ENCODE measurements around the gene TUT7. TPM values are rescaled to one million over a fixed set of nuclear protein-coding genes. Genes with fewer than 3 reads are reported as not detected.
"Not testable (repeated sequence)": the region's sequence is repeated elsewhere in the genome, so short reads cannot be mapped to it uniquely, and the experiment has no call there.

TUT7 gene, protein sequence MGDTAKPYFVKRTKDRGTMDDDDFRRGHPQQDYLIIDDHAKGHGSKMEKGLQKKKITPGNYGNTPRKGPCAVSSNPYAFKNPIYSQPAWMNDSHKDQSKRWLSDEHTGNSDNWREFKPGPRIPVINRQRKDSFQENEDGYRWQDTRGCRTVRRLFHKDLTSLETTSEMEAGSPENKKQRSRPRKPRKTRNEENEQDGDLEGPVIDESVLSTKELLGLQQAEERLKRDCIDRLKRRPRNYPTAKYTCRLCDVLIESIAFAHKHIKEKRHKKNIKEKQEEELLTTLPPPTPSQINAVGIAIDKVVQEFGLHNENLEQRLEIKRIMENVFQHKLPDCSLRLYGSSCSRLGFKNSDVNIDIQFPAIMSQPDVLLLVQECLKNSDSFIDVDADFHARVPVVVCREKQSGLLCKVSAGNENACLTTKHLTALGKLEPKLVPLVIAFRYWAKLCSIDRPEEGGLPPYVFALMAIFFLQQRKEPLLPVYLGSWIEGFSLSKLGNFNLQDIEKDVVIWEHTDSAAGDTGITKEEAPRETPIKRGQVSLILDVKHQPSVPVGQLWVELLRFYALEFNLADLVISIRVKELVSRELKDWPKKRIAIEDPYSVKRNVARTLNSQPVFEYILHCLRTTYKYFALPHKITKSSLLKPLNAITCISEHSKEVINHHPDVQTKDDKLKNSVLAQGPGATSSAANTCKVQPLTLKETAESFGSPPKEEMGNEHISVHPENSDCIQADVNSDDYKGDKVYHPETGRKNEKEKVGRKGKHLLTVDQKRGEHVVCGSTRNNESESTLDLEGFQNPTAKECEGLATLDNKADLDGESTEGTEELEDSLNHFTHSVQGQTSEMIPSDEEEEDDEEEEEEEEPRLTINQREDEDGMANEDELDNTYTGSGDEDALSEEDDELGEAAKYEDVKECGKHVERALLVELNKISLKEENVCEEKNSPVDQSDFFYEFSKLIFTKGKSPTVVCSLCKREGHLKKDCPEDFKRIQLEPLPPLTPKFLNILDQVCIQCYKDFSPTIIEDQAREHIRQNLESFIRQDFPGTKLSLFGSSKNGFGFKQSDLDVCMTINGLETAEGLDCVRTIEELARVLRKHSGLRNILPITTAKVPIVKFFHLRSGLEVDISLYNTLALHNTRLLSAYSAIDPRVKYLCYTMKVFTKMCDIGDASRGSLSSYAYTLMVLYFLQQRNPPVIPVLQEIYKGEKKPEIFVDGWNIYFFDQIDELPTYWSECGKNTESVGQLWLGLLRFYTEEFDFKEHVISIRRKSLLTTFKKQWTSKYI (N-terminal part only)
- total RNA-seq (2014; rRNA removed; shearing (Covaris generic)), result 35.2 and 37.2 TPM in 2 replicates

DNA sequence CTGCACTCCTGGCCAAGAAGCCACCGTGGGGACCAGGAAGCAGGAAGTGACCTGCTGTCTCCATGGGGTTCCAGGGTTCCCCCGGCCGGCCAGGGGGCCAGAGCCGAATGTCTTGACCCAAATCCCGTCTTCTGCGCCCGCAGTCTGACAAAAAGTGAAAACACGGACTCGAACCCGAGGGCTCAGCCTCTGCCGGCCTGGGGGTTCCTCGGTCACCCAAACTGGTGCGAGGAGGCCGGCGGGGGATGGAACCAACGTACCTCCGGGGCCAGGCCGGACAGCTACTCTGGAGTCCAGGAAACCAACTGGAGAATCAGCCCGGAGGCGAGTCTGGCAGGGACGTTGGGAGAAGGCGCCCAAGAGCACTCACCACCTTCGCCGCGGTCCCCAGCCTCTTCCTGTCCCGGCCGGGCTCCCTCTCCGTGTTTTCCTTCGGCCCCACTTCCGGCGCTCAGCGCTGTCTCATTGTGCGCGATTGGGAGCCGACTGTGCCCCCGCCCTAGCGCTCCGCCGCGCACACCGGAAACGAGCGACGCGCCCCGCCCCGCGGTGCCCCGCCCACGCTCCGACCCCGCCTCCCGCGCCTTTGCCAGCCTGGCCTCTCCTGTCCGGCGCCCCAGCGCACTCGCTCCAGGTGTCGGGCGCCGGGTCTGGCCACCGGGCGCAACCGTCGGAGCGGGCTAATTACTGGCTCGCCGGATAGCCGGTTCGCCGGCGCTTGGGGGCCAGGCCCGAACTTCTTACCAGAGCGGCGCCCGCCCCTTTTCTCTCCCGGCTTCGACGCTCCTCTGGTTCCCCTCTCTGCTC lies at the start of gene TUT7:
Gene TUT7 (minus strand): TSS at position 400 of the 807 bp plus-strand sequence. CDS start 1,211 bp downstream, outside the sequence.
- Histone ChIP-seq H3K36me3 (no peaks in the 10 kb centered on the region), H3K27ac (peak within 1 kb of the TSS; percentile 60), H3K9me3 (replicated peaks) (no peaks in the 10 kb centered on the region), H3K4me1 (peaks cover 19% of the 10 kb centered on the region), H3K4me3 (peak within 1 kb of the TSS; percentile 73), H3K27me3 (no peaks in the 10 kb centered on the region)
- DNase-seq, result peak; percentile 98 to 99

- DNase-seq, result no peak
These were observed 48.4 kb upstream of the TUT7 start for GRCh38 chr9:86402591-86402990.

GRCh38 chr9:86396412-86396811 lies 42.2 kb upstream of the TUT7 start:
- no peaks in the 10 kb centered on the region for H3K27me3 ChIP-seq
- peaks cover 19% of the 10 kb centered on the region for H3K9me3 ChIP-seq (replicated peaks)
- H3K36me3 ChIP-seq, result no peaks in the 10 kb centered on the region
- no peak overlapping the region for H3K27ac ChIP-seq
- H3K4me3 ChIP-seq, result no peak overlapping the region
- no peak for DNase-seq
- no peaks in the 10 kb centered on the region; the same call in 1 of the 2 replicates for H3K4me1 ChIP-seq

More at GRCh38 chr9:86402591-86402990, 48.4 kb upstream of the TUT7 start:
- peaks cover 19% of the 10 kb centered on the region for H3K4me1 ChIP-seq
- H3K36me3 ChIP-seq, result no peaks in the 10 kb centered on the region
- H3K27me3 ChIP-seq, result no peaks in the 10 kb centered on the region
- H3K4me3 ChIP-seq, result no peak overlapping the region
- H3K27ac ChIP-seq, result no peak overlapping the region
- peaks cover 3% of the 10 kb centered on the region; the same call in 1 of the 2 replicates for H3K9me3 ChIP-seq (replicated peaks)

GRCh38 chr9:86390184-86390583 lies 36.0 kb upstream of the TUT7 start:
- H3K27me3 ChIP-seq, H3K4me1 ChIP-seq, H3K36me3 ChIP-seq, H3K4me3 ChIP-seq, DNase-seq, H3K27ac ChIP-seq: not testable (repeated sequence)
- peaks cover 18% of the 10 kb centered on the region for H3K9me3 ChIP-seq (replicated peaks)

- no peak for DNase-seq
- H3K9me3 ChIP-seq (replicated peaks), result peaks cover 13% of the 10 kb centered on the region
- H3K27ac ChIP-seq, result no peak overlapping the region
- no peaks in the 10 kb centered on the region for H3K36me3 ChIP-seq
- H3K4me3 ChIP-seq, result no peak overlapping the region
- H3K27me3 ChIP-seq, result no peaks in the 10 kb centered on the region
- H3K4me1 ChIP-seq, result no peaks in the 10 kb centered on the region
These were observed 35.4 kb upstream of the TUT7 start for GRCh38 chr9:86389628-86390027.

DNA sequence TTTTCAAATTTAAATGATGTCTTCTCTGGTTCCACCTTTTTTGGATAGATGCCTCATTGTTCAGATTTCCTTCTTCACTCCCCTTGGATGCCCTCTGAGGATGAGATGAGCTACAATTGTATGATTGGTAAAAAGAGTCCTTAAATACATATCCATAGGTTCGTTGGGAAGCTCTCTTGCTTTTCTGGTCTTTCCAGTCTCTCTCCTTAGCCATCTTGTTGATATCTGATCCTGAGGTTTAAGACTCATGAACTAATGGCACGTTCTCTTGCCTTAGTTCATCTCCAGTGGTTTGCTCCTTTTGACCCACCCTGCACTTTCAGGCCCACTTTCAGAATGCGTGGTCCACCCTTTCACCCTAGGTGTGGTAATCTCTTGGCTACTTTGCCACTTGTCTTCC lies 33.2 kb upstream of the TUT7 start:
- H3K27ac ChIP-seq, result no peak overlapping the region
- no peaks in the 10 kb centered on the region for H3K27me3 ChIP-seq
- peaks cover 6% of the 10 kb centered on the region for H3K9me3 ChIP-seq (replicated peaks)
- H3K36me3 ChIP-seq, result no peaks in the 10 kb centered on the region
- H3K4me1 ChIP-seq, result no peaks in the 10 kb centered on the region
- DNase-seq, result no peak
- H3K4me3 ChIP-seq, result no peak overlapping the region

- H3K27ac ChIP-seq; DNase-seq; H3K9me3 ChIP-seq (replicated peaks); H3K4me3 ChIP-seq; H3K27me3 ChIP-seq; H3K36me3 ChIP-seq; H3K4me1 ChIP-seq: not testable (repeated sequence)
These were observed 28.8 kb upstream of the TUT7 start for GRCh38 chr9:86383000-86383399.

- Histone ChIP-seq H3K9me3 (replicated peaks) (peaks cover 12% of the 10 kb centered on the region; the same call in 1 of the 2 replicates), H3K27me3 (no peaks in the 10 kb centered on the region), H3K4me3 (no peak overlapping the region), H3K36me3 (no peaks in the 10 kb centered on the region), H3K27ac (no peak overlapping the region), H3K4me1 (no peaks in the 10 kb centered on the region)
- DNase-seq, result no peak
These were observed 21.8 kb upstream of the TUT7 start for GRCh38 chr9:86376016-86376415.

- Histone ChIP-seq H3K36me3 (no peaks in the 10 kb centered on the region), H3K4me3 (no peak overlapping the region), H3K4me1 (no peaks in the 10 kb centered on the region), H3K27ac (no peak overlapping the region), H3K9me3 (replicated peaks) (peaks cover 7% of the 10 kb centered on the region), H3K27me3 (no peaks in the 10 kb centered on the region)
- no peak for DNase-seq
These were observed 15.6 kb upstream of the TUT7 start for GRCh38 chr9:86369810-86370209.

DNA sequence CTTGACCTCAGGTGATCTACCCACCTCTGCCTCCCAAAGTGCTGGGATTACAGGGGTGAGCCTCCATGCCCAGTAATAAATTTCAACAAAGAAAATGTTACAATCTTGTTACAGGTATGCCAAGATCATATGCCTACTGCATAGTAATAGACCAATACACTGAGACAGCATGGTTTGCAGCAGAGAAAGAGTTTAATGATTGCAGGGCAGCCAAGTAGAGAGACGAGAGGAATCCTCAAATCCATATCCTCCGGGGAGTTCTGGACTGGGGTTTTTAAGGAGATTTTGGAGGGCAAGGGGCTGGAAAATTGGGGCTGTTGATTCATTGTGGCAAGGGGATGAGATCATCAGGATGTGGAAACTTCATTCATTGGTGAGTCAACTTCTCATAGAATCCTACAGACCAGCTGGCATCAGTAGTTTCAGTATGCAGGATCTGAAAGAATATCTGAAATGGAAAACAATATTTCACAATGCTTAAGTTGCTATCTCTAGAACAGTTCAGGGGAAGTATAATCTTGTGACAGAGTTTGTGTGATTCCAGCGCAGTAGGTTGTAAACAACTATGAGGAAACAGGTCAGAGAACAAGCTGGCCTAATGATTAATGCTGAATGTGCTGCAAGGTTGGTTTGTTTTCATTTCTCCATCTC lies 14.8 kb upstream of the TUT7 start:
- H3K27me3 ChIP-seq, result no peaks in the 10 kb centered on the region
- no peak overlapping the region for H3K4me3 ChIP-seq
- H3K4me1 ChIP-seq, result no peaks in the 10 kb centered on the region
- no peaks in the 10 kb centered on the region for H3K36me3 ChIP-seq
- peak in 1 of 2 experiments; percentile 22 for DNase-seq
- H3K27ac ChIP-seq, result no peak overlapping the region
- peaks cover 7% of the 10 kb centered on the region for H3K9me3 ChIP-seq (replicated peaks)

DNA sequence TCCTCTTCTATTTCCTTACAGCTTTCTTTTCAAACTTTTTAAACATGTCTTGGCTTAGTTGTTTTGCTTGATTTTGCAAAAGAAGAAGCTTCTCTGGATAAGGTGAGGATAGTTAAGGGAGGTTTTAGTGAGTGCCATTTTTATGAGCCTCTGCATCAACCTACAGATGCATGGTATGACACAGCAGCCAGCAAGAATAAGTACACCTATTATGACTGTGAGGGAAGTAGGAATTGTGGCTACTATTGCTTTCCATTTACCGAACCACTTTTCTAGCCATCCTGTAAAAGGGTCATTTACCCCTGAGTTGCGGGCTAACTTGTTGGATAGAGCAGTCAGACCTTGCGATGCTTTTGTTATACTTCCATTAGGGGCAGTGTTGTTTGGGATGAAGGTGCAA lies 7.0 kb upstream of the TUT7 start:
- Histone ChIP-seq H3K27ac (no peak overlapping the region), H3K36me3 (no peaks in the 10 kb centered on the region; the same call in 1 of the 2 replicates), H3K27me3 (no peaks in the 10 kb centered on the region), H3K4me1 (0 out of 2 replicates have a peak, but pooled peaks cover 2% of the 10 kb centered on the region), H3K4me3 (no peak overlapping the region), H3K9me3 (replicated peaks) (no peaks in the 10 kb centered on the region; the same call in 1 of the 2 replicates)
- DNase-seq, result no peak

- no peak overlapping the region for H3K27ac ChIP-seq
- DNase-seq, result no peak
- no peaks in the 10 kb centered on the region; the same call in 1 of the 2 replicates for H3K36me3 ChIP-seq
- H3K4me3 ChIP-seq, result no peak overlapping the region
- peaks cover 6% of the 10 kb centered on the region; the same call in 1 of the 2 replicates for H3K4me1 ChIP-seq
- H3K27me3 ChIP-seq, result no peaks in the 10 kb centered on the region
- no peaks in the 10 kb centered on the region for H3K9me3 ChIP-seq (replicated peaks)
These were observed 5.1 kb upstream of the TUT7 start for GRCh38 chr9:86359151-86359879.
